Panc1 (cell line): ENCODE data around the gene AZGP1. TPM values are rescaled to one million over a fixed set of nuclear protein-coding genes. Genes with fewer than 3 reads are reported as not detected.

Experiments used
- ATAC-seq: fragments of 200-7000 bp; cut with Tn5 transposase; 2 replicates; pipeline ENCODE4 v1.9.1; 2020; ENCODE audit warnings: mild to moderate bottlenecking, moderate library complexity
- BruUV-seq: library from RNA; stranded (reverse); fragments of 400-500 nt; replicated peaks from 2 replicates; lab custom pipeline; 2021; lab: Mats Ljungman, UMichigan
- CTCF ChIA-PET: fragments of 300-600 bp; sonication (Branson Sonifier 250); formaldehyde crosslinking; loops from one replicate; lab custom pipeline; 2022; ENCODE audit warnings: antibody characterized with exemption; lab: Charles Lee
- POLR2A ChIA-PET: fragments of 300-600 bp; sonication (Branson Sonifier 250); formaldehyde crosslinking; loops from one replicate; lab custom pipeline; 2022; ENCODE audit warnings: antibody characterized with exemption; lab: Charles Lee
- DNase-seq: peaks from one replicate; pipeline ENCODE4 v3.0.0-alpha.2; 2010; ENCODE audit warnings: low read depth, low spot score
- H3K27ac ChIP-seq: 2 replicates; pipeline ENCODE4 v1.5.1; 2011; ENCODE audit warnings: mild to moderate bottlenecking, low read length, inconsistent platforms
- H3K27me3 ChIP-seq: fragments of 200-500 bp; sonication (Bioruptor generic); 2 replicates; pipeline ENCODE4 v1.6.0; 2014; ENCODE audit warnings: low read length, inconsistent platforms; ENCODE audit not compliant: control insufficient read depth, insufficient read depth
- H3K36me3 ChIP-seq: fragments of 200-500 bp; sonication (Bioruptor generic); 2 replicates; pipeline ENCODE4 v1.5.1; 2014; ENCODE audit warnings: inconsistent platforms, mild to moderate bottlenecking, low read length, moderate library complexity; ENCODE audit not compliant: control insufficient read depth, insufficient read depth
- H3K4me1 ChIP-seq: 2 replicates; pipeline ENCODE4 v1.5.1; 2011; ENCODE audit warnings: inconsistent platforms, mild to moderate bottlenecking, low read length, moderate library complexity; ENCODE audit not compliant: control insufficient read depth, insufficient read depth
- H3K4me3 ChIP-seq, 2 experiments: 2 replicates each; pipeline ENCODE4 v1.5.1; 2011 to 2012; ENCODE audit warnings: low read depth in 2 of 2, low read length in 2 of 2, mild to moderate bottlenecking in 2 of 2, inconsistent platforms in 1 of 2, moderate library complexity in 1 of 2
- H3K9me3 ChIP-seq: fragments of 200-500 bp; sonication (Bioruptor generic); 2 replicates; pipeline ENCODE4 v1.5.1; 2014; ENCODE audit warnings: low read depth, mild to moderate bottlenecking, inconsistent platforms, low read length, moderate library complexity; ENCODE audit not compliant: control insufficient read depth, insufficient read depth
- POLR2AphosphoS5 ChIP-seq: IDR thresholded peaks from 2 replicates; pipeline ENCODE4 v1.6.1; 2012; ENCODE audit warnings: mild to moderate bottlenecking, low read depth, low read length, moderate library complexity
- SIN3A ChIP-seq: IDR thresholded peaks from 2 replicates; pipeline ENCODE4 v1.6.1; 2012; ENCODE audit warnings: low read depth, mild to moderate bottlenecking, low read length, moderate library complexity, borderline replicate concordance; ENCODE audit not compliant: insufficient read depth
- TCF7L2 ChIP-seq: IDR thresholded peaks from 2 replicates; pipeline ENCODE4 v1.6.1; 2011; ENCODE audit warnings: mild to moderate bottlenecking, low read depth, low read length, inconsistent platforms
- in situ Hi-C: cut with HindIII; loops from 2 replicates; pipeline ENCODE4 v1.10.0; 2016; ENCODE audit warnings: low sequenced_read_pairs, low pct_unique_long_range_greater_than_20kb
- intact Hi-C: fragments of 100-400 bp; cut with micrococcal nuclease; formaldehyde crosslinking; loops from one replicate; pipeline ENCODE4 v1.10.0; 2022; ENCODE audit not compliant: unreplicated experiment
- total RNA-seq: library from RNA; stranded (reverse); gene quantifications from one replicate; pipeline ENCODE4 v1.2.1, GENCODE V29; 2021; ENCODE audit not compliant: unreplicated experiment
- TF ChIP-seq, protein P1 (sequence below): fragments of 450-650 bp; IDR thresholded peaks from 2 replicates; pipeline ENCODE4 v1.5.1; 2017; ENCODE audit warnings: mild to moderate bottlenecking
- TF ChIP-seq, protein P2 (sequence below), 2 experiments: IDR thresholded peaks; 2 replicates each; pipeline ENCODE4 v1.6.1; 2011 to 2012; ENCODE audit warnings: low read depth in 2 of 2, control low read depth in 1 of 2, low read length in 1 of 2, mild to moderate bottlenecking in 1 of 2, moderate library complexity in 1 of 2; ENCODE audit not compliant: insufficient read depth in 1 of 2

AZGP1 gene
- total RNA-seq, 1 experiment from 2014 or later, result 0.49 TPM

DNA sequence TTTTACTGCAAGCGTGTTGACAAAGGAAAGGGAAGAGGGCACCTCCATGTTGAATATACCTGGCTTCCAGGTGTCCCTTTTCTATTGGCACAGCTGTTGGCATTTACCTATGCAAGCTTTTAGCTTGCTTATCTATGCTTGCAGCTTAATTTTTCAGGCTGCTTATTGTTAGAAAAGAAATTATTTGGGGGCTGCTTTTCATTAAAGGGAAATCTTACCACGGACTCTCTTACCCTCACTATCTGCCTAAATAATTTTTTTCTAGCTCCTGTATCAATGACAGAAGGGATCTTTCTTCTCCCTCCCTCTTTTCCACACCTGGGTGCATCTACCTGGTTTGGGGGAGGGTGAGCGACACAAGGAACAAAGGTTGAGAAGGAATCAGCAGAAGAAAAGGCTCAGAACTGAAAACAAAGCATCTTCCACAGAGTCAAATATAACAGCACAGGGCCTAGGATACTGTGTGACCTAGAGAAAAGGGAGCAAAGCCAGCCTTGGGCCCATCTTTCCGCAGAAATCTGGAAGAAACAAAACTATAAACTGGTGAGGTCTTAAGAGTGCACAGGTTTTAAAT lies 31.2 kb downstream of the AZGP1 start:
- no peak for ATAC-seq
- in situ Hi-C loops, result no loop called here

DNA sequence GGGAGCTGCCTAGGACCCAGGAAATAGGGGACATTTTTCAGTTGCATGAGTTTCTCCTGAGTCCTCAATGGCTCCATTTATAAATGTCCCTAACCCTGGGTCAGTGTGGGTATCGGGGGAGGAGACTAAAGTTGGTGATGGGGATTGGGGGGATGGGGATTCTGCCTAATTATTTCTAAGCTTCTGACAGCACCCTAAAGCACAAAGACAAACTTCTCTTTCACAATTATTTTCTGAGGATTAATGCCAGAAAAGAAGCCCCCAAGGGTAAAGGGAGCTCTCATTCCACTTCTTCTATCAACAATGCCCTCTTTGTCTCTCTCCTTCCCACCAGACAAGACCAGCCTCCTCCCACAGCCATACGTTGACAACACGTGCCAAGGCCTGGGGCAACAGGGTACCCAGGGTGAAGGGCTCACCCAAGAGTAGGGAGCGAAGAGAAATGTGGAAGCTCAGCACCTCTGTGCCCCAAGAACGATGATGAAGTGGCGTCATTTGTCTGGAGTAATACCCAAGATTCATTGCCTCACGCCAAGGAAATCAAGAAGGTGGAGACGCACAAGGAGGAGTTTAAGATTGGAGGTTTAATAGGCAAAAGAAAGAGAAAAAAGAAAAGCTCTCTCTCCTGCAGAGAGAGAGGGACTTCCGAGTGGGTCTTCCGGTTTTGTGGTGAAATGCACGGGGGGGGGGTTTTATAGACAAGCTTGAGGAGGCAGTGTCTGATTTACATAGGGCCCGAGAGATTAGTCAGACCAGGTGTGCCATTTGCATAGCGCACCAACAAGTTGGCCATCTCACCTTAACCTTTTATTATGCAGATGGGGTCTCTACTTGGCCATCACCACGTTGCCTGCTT lies 32.0 kb downstream of the AZGP1 start:
- ChIA-PET CTCF (interaction anchor here (0.6 kb wide), 1 partner anchor 8 kb away, joined by 14 read pairs; no protein-coding TSS in a partner anchor), POLR2A (no interaction called here)
- Histone ChIP-seq H3K4me1 (no peaks in the 10 kb centered on the region), H3K36me3 (no peaks in the 10 kb centered on the region), H3K27ac (no peak overlapping the region), H3K4me3 (no peak overlapping the region), H3K27me3 (no peaks in the 10 kb centered on the region; the same call in 1 of the 2 replicates), H3K9me3 (peaks cover 9% of the 10 kb centered on the region; the same call in 1 of the 2 replicates)
- no peak for TF ChIP-seq SIN3A
- intact Hi-C loops, result no loop called here
- no TSS peak for BruUV-seq
- no peak for DNase-seq
- in situ Hi-C loops, result no loop called here
- ATAC-seq, result no peak

More for the DNA sequence above, 31.2 kb downstream of the AZGP1 start:
- no peaks in the 10 kb centered on the region for H3K4me1 ChIP-seq
- H3K36me3 ChIP-seq, result no peaks in the 10 kb centered on the region
- intact Hi-C loops, result no loop called here
- TF ChIP-seq POLR2AphosphoS5, result no peak
- TF ChIP-seq, protein P1, sequence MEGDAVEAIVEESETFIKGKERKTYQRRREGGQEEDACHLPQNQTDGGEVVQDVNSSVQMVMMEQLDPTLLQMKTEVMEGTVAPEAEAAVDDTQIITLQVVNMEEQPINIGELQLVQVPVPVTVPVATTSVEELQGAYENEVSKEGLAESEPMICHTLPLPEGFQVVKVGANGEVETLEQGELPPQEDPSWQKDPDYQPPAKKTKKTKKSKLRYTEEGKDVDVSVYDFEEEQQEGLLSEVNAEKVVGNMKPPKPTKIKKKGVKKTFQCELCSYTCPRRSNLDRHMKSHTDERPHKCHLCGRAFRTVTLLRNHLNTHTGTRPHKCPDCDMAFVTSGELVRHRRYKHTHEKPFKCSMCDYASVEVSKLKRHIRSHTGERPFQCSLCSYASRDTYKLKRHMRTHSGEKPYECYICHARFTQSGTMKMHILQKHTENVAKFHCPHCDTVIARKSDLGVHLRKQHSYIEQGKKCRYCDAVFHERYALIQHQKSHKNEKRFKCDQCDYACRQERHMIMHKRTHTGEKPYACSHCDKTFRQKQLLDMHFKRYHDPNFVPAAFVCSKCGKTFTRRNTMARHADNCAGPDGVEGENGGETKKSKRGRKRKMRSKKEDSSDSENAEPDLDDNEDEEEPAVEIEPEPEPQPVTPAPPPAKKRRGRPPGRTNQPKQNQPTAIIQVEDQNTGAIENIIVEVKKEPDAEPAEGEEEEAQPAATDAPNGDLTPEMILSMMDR, result no peak
- TF ChIP-seq, protein P2, sequence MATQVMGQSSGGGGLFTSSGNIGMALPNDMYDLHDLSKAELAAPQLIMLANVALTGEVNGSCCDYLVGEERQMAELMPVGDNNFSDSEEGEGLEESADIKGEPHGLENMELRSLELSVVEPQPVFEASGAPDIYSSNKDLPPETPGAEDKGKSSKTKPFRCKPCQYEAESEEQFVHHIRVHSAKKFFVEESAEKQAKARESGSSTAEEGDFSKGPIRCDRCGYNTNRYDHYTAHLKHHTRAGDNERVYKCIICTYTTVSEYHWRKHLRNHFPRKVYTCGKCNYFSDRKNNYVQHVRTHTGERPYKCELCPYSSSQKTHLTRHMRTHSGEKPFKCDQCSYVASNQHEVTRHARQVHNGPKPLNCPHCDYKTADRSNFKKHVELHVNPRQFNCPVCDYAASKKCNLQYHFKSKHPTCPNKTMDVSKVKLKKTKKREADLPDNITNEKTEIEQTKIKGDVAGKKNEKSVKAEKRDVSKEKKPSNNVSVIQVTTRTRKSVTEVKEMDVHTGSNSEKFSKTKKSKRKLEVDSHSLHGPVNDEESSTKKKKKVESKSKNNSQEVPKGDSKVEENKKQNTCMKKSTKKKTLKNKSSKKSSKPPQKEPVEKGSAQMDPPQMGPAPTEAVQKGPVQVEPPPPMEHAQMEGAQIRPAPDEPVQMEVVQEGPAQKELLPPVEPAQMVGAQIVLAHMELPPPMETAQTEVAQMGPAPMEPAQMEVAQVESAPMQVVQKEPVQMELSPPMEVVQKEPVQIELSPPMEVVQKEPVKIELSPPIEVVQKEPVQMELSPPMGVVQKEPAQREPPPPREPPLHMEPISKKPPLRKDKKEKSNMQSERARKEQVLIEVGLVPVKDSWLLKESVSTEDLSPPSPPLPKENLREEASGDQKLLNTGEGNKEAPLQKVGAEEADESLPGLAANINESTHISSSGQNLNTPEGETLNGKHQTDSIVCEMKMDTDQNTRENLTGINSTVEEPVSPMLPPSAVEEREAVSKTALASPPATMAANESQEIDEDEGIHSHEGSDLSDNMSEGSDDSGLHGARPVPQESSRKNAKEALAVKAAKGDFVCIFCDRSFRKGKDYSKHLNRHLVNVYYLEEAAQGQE (IDR thresholded peaks at IDR 0.05; ENCODE audit: insufficient read depth in 1 of 2, low read depth in 2 of 2, low read length in 1 of 2), result no peak
- TF ChIP-seq TCF7L2, result no peak
- no peak overlapping the region for H3K27ac ChIP-seq
- DNase-seq, result no peak
- no TSS peak for BruUV-seq
- no peaks in the 10 kb centered on the region; the same call in 1 of the 2 replicates for H3K27me3 ChIP-seq
- POLR2A ChIA-PET, result no interaction called here
- no peak overlapping the region for H3K4me3 ChIP-seq
- CTCF ChIA-PET, result no interaction called here
- H3K9me3 ChIP-seq, result 0 out of 2 replicates have a peak, but pooled peaks cover 4% of the 10 kb centered on the region
